HG03280 (cell line): ENCODE measurements around the gene CERS6.
"Not testable (repeated sequence)": the region's sequence is repeated elsewhere in the genome, so short reads cannot be mapped to it uniquely, and the experiment has no call there.

Experiments used
- ATAC-seq: cut with Tn5 transposase; IDR thresholded peaks from one replicate; pipeline ENCODE4 v1.9.1; 2021; ENCODE audit warnings: mild to moderate bottlenecking, moderate library complexity; ENCODE audit not compliant: unreplicated experiment

The CERS6 gene, protein sequence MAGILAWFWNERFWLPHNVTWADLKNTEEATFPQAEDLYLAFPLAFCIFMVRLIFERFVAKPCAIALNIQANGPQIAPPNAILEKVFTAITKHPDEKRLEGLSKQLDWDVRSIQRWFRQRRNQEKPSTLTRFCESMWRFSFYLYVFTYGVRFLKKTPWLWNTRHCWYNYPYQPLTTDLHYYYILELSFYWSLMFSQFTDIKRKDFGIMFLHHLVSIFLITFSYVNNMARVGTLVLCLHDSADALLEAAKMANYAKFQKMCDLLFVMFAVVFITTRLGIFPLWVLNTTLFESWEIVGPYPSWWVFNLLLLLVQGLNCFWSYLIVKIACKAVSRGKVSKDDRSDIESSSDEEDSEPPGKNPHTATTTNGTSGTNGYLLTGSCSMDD

GRCh38 chr2:168455645-168456520 lies at the start of gene CERS6:
Gene CERS6, plus strand, starts transcription at chr2:168456272. Its CDS starts 177 bp downstream, at chr2:168456449.
- peak; percentile 97 for ATAC-seq

DNA sequence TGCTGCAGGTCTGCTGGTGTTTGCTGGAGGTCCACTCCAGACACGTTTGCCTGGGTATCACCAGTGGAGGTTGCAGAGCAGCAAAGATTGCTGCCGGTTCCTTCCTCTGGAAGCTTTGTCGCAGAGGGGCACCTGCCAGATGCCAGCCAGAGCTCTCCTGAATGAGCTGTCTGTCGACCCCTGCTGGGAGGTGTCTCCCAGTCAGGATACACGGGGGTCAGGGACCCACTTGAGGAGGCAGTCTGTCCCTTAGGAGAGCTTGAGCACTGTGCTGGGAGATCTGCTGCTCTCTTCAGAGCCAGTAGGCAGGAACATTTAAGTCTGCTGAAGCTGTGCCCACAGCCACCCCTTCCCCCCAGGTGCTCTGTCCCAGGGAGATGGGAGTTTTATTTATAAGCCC lies 43.8 kb upstream of the CERS6 start:
- ATAC-seq = not testable (repeated sequence)

DNA sequence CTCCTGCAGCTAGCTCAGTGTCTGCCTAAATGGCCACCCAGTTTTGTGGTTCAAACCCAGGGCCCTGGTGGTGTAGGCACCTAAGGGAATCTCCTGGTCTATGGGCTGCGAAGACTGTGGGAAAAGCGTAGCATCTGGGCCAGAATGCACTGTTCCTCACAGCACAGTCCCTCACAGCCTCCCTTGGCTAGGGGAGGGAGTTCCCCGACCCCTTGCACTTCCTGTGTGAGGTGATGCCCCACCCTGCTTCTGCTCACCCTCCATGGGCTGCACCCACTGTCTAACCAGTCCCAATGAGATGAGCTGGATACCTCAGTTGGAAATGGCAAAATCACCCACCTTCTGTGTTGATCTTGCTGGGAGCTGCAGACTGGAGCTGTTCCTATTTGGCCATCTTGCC lies 43.0 kb upstream of the CERS6 start:
- not testable (repeated sequence) for ATAC-seq

GRCh38 chr2:168416555-168416954 lies 39.5 kb upstream of the CERS6 start:
- no peak for ATAC-seq

DNA sequence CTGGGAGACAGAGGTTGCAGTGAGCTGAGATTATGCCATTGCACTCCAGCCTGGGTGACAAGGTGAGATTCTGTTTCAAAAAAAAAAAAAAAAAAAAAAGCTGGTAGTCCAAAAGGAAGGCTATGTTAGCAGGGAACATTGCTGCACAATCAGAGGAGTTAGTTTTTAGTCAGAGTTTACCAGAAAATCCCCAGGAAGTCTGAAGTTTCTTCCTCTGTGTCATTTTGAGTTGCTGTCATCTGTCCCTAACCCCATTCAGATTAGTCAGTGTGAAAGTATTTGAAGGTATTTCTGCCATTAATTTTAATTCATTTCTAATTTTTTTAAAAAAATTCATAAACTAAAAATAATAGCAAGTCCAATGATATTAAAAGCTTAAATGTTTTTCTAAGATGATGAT lies 33.5 kb upstream of the CERS6 start:
- no peak for ATAC-seq

DNA sequence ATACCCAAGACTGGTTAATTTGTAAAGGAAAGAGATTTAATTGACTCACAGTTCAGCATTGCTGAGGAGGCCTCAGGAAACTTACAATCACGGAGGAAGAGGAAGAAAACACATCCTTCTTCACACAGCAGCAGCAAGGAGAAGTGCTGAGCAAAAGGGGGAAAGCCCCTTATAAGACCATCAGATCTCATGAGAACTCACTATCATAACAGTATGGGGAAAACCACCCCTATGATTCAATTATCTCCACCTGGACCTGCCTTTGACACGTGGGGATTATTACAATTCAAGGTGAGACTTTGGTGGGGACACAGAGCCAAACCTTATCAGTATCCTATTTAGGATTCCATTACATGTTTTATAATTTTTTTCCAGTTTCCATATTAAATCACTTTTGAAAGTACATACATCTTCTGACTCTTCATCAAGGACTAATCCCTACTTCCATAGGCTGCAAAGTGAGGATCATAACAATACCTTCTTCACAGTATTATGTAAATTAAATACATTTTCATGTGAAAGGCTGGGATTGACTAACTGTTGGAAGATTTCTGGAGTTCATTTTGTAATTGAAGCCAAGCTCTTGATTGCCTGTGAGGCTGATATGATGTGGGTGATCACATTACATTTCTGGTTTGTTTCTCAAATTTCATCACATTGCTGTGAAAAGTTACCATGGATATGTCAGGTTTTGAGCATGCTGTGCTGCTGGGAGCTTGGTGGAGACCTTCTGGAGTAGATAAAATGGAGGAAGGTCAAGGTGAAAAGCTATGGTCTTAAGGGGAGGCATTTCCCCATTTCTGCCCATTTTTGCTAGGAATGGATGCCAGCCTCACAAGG lies 31.7 kb upstream of the CERS6 start:
- ATAC-seq = no peak

- ATAC-seq = no peak
Observed at GRCh38 chr2:168424971-168425370, 31.1 kb upstream of the CERS6 start.

DNA sequence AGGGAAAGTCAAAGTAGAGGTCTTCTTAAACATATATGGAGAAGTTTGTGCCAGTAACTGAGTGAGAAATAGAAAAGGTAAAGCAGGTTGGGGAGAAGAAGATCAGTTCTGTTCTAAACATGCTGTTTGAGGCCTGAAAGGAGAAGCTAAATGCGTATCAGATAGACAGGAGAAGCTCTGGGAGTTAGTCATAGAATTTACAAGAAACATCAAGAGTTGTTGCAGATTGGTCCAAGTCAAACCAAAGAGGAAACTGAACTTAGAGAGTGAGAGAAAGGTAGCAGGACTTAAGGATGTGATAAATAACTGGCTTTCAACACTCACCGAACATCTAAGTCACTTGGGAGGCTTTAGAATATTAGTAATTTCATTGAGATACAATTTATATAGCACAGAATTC lies 29.2 kb upstream of the CERS6 start:
- ATAC-seq = no peak

DNA sequence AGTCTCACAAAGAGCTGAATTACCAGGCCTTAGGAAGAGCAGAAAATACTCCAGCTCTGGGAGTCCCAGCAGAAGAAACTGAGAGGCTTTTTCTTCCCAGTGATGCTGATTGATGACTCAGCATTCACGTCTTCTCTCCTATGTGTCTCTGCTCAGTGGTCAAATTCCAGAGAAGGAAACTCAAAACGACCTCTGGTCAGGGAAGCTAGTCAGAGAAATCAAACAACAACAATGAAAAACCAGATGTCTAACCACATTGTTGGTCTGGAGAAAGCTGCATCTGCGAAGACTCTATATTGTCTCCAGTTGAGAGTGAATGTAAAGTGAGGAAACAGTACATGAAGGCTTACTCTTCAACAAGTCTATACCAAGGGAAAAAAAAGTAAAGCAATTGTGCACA lies 28.6 kb upstream of the CERS6 start:
- no peak for ATAC-seq

DNA sequence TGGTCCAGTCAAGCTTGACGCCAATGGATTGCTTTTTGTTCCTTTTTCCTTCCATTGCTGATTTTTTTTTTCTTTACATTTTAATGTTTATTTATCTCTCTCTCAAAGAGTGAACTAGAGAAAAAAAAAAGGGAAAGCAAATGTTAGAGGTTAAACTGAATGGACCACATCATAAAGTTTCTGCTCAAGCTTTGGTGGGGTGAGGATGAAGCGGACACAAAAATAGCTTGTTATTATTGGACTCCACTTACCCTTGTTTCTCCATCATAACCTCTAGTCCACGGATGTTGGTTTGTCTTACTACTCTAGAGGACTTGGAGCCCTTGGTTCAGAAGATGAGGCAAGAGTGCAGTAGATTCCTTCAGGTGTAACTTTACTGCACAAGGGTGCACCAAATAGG lies 27.6 kb upstream of the CERS6 start:
- no peak for ATAC-seq

DNA sequence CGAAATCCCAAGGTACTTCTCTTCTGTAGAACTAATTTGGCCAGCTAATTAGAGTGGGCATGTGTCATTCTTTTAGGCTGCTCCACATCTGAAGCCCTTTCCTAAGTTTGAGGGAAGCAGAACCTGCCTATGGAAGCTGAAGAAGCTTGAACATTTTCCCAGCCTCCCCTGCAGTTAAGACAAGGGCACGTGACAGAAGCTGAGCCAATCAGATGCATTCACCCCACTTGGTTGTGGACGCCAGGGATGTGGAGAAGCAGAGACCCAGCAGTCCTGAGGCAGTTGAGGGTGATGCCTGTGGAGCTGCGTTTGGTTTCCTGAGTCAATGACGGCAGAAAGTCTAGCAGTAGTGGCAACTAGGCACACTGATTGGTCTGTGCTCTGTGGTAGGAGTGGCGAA lies 26.1 kb upstream of the CERS6 start:
- ATAC-seq = no peak

DNA sequence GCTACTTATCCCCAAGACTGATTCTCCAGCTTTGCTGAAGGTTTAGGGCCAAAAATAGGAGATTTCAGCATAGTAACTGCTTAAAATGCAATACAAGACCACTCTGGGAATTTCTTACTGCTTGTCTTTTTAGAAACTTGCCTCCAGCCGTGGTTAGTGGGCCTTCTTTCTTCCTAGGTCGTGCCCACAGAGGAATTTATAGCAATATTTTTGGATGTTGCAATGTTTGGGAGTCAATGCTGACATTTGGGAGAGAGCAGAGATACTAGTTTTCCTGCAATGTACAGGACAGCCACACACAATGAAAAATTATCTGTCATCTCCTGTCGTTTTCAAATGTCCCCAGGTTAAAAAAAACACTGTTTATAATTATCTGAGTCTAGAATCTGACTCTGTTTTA lies 25.6 kb upstream of the CERS6 start:
- ATAC-seq = no peak

DNA sequence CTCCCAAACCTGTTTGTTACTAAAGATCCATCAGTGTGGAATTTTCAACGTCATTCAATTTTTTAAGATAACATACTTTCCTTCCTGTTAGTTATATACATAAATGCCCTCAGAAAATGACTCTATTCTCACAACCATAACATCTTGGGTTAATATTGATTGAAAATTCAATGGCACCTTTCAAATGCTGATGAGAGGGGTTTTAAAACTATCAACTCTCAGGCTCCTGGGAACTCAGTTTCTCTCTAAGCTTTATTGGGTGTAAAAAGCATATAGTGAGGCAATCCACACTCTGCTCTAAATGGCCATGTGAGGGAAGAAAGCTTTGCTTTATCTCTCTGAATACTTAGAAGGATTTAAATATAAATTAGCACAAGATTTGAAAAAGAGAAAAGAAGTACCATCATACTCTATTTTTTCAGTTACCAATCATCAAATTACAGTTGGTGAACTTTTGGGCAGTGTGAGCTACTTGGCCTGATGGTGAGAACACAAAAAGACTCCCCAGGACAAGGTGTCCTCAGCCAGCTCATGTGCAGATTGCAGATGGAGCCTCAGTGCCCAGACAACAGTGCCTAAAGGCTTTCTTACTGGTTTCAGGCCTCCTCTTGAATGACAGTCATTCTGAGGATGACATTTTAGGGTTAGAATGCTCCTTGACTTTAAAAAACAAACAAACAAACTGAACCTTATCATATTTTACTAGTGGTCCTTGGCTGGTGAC lies 24.6 kb upstream of the CERS6 start:
- ATAC-seq = no peak

DNA sequence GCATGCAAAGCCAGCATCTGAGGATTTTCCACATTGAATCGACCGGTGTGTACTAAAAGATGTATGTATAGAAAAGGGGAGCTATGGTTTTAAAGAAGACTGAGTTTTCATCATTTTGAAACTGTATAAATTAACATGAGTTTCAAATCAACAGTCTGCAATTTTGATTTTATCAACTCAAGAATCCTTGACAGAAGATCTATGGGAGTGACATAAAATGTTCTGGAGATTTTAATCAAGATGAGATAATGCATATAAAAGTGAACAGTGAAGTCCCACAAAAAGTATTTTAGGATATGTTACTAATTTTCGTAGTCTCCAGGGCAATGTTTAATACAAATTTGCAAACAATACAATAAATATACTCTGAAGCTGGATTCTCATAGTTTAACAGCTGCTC lies 24.0 kb upstream of the CERS6 start:
- no peak for ATAC-seq

- peak; percentile 65 for ATAC-seq
Observed at GRCh38 chr2:168432565-168433186, 23.4 kb upstream of the CERS6 start.

DNA sequence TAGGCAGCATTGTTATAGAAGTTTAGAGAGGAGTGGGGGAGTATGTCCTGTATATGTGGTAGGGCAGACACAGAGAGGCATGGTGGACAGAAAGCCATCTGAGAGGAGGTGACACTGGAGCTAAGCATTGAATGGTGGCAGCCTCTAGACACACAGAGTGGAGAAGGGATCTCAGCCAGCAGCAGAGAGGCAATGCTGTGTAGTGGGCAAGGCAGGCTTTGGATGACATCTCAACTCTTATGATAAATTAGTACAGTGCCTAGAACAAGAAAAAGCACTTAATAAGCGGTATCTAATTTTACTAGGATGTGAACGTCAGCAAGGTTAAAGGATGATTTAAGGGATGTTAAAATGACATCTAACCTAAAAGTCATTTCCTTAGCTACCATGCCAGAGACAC lies 22.5 kb upstream of the CERS6 start:
- ATAC-seq = no peak

DNA sequence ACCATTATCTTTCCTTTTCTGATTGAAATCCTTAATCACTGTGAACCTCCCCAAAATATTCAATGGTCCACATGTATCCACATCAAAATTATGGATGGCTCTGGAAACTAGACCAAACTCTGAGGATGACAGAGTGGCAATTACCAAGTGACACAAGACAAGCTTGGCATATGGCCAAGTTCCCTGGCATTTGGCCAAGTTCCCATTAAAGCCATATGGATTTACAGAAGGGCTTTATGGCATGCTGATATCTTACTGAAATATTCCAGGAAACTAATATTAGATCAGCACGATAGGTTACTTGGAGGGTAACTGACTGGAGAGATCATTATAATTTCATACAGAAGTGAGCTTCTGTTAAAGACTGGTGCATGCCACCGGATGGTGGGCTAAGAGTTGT lies 21.9 kb upstream of the CERS6 start:
- ATAC-seq = no peak

DNA sequence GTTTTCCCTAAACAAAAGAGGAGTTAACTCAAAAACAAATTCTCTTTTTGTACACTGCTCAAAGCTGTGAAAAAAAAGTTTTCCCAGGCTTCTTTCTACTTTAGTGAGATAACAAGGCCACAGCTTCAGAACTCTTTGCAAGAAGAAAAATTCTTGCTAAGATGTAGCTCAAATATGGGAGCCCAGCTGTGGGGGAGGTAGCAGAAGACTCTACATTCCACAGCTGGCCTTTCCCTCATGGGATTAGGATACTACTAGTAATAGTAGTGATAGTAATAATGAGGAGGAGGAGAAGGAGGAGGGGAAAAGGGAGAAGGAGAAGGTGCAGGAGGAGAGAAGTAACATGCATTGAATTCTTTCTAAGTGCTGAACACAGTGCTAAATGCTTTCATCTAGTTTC lies 19.2 kb upstream of the CERS6 start:
- ATAC-seq = no peak

GRCh38 chr2:168438553-168438952 lies 17.5 kb upstream of the CERS6 start:
- no peak for ATAC-seq

DNA sequence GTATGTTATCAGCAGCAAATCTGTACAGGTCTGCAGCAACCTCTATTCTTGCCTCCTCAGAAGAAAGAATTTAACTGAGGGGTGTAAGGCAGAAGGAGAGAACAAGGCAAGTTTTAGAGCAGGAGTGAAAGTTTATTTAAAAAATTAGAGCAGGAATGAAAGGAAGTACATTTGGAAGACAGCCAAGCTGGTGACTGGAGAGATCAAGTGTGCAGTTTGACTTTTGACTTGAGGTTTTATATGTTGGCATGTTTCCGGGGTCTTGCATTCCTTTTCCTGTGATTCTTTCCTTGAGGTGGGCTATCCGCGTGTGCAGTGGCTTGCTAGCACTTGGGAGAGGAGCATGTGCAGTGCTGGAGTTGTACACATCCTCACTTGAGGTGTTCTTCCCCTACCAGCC lies 16.5 kb upstream of the CERS6 start:
- ATAC-seq = no peak
